ENCODE measurements around the gene KLK1. TPM values are rescaled to one million over a fixed set of nuclear protein-coding genes. Genes with fewer than 3 reads are reported as not detected.

KLK1 gene
- total RNA-seq, 1 donor from 2014 or later = 5.0 TPM

- DNase-seq (ENCODE audit: low read depth) = no peak
- TF ChIP-seq CTCF (conservative IDR thresholded peaks at IDR 0.05; ENCODE audit: low read depth, low read length) = no peak
- no peak overlapping the region for H3K4me3 ChIP-seq (ENCODE audit: low read depth, low read length)
Measured at GRCh38 chr19:50822661-50823208, 852 bp downstream of the KLK1 start.

- DNase-seq (ENCODE audit: low read depth) = no peak
- no peak overlapping the region for H3K4me3 ChIP-seq (ENCODE audit: low read depth, low read length)
- no peak for TF ChIP-seq CTCF (conservative IDR thresholded peaks at IDR 0.05; ENCODE audit: low read depth, low read length)
Measured at GRCh38 chr19:50821622-50822021, 2.0 kb downstream of the KLK1 start.

- no peak overlapping the region for H3K4me3 ChIP-seq (ENCODE audit: low read depth, low read length)
- DNase-seq (ENCODE audit: low read depth) = no peak
- TF ChIP-seq CTCF (conservative IDR thresholded peaks at IDR 0.05; ENCODE audit: low read depth, low read length) = no peak
Measured at GRCh38 chr19:50821248-50821612, 2.4 kb downstream of the KLK1 start.

GRCh38 chr19:50820549-50821247, 2.9 kb downstream of the KLK1 start:
- TF ChIP-seq CTCF (conservative IDR thresholded peaks at IDR 0.05; ENCODE audit: low read depth, low read length) = no peak
- no peak for DNase-seq (ENCODE audit: low read depth)
- no peak overlapping the region for H3K4me3 ChIP-seq (ENCODE audit: low read depth, low read length)

GRCh38 chr19:50820086-50820485, 3.5 kb downstream of the KLK1 start:
- no peak overlapping the region for H3K4me3 ChIP-seq (ENCODE audit: low read depth, low read length)
- DNase-seq (ENCODE audit: low read depth) = no peak
- no peak for TF ChIP-seq CTCF (conservative IDR thresholded peaks at IDR 0.05; ENCODE audit: low read depth, low read length)

GRCh38 chr19:50819636-50820035, 4.0 kb downstream of the KLK1 start:
- no peak overlapping the region for H3K4me3 ChIP-seq (ENCODE audit: low read depth, low read length)
- DNase-seq (ENCODE audit: low read depth) = no peak
- TF ChIP-seq CTCF (conservative IDR thresholded peaks at IDR 0.05; ENCODE audit: low read depth, low read length) = no peak
